GM23338 (cell line): ENCODE results near the gene RPRD1A. TPM values are rescaled to one million over a fixed set of nuclear protein-coding genes. Genes with fewer than 3 reads are reported as not detected.

Experiments used
- ATAC-seq: fragments of 200-7000 bp; cut with Tn5 transposase; 3 replicates; pipeline ENCODE4 v1.9.1; 2020
- DNase-seq: peaks from one replicate; pipeline ENCODE4 v3.0.0-alpha.2; 2015; ENCODE audit warnings: low spot score
- H2AFZ ChIP-seq: fragments of 200-600 bp; sonication (generic); 2 replicates; pipeline ENCODE4 v1.8.0; 2016; ENCODE audit warnings: antibody characterized with exemption, mild to moderate bottlenecking, moderate library complexity
- H3F3A ChIP-seq: fragments of 200-600 bp; sonication (generic); replicated peaks from 2 replicates; pipeline ENCODE4 v1.8.0; 2017; ENCODE audit warnings: antibody characterized with exemption, mixed run types, low read depth
- H3K27ac ChIP-seq: fragments of 200-600 bp; sonication (generic); 2 replicates; pipeline ENCODE4 v1.6.1; 2016; ENCODE audit warnings: low read depth
- H3K27me3 ChIP-seq: fragments of 200-600 bp; sonication (generic); 2 replicates; pipeline ENCODE4 v1.8.0; 2016; ENCODE audit warnings: mild to moderate bottlenecking, mixed run types, moderate library complexity; ENCODE audit not compliant: insufficient read depth
- H3K36me3 ChIP-seq: fragments of 200-600 bp; sonication (generic); 2 replicates; pipeline ENCODE4 v1.8.0; 2016; ENCODE audit warnings: mild to moderate bottlenecking; ENCODE audit not compliant: insufficient read depth
- H3K4me1 ChIP-seq: fragments of 200-600 bp; sonication (generic); 2 replicates; pipeline ENCODE4 v1.8.0; 2016; ENCODE audit warnings: mild to moderate bottlenecking, moderate library complexity; ENCODE audit not compliant: insufficient read depth
- H3K4me2 ChIP-seq: fragments of 200-600 bp; sonication (generic); 2 replicates; pipeline ENCODE4 v1.7.1; 2017; ENCODE audit warnings: mixed run types
- H3K4me3 ChIP-seq: fragments of 200-600 bp; sonication (generic); 2 replicates; pipeline ENCODE4 v1.6.1; 2016; ENCODE audit warnings: mixed run types
- H3K79me2 ChIP-seq: fragments of 200-600 bp; sonication (generic); replicated peaks from 2 replicates; pipeline ENCODE4 v1.8.0; 2017; ENCODE audit warnings: mild to moderate bottlenecking; ENCODE audit not compliant: insufficient read depth
- H3K9me2 ChIP-seq: fragments of 200-600 bp; sonication (generic); 2 replicates; pipeline ENCODE4 v1.8.0; 2017; ENCODE audit not compliant: insufficient read depth
- H4K20me1 ChIP-seq: fragments of 200-600 bp; sonication (generic); replicated peaks from 2 replicates; pipeline ENCODE4 v1.8.0; 2017; ENCODE audit warnings: mild to moderate bottlenecking; ENCODE audit not compliant: insufficient read depth
- H3K27ac Mint-ChIP-seq: 2 replicates; pipeline ENCODE4 v1.8.0; 2020; ENCODE audit warnings: inconsistent platforms, mild to moderate bottlenecking, moderate library complexity, mixed read lengths
- H3K27me3 Mint-ChIP-seq: 3 replicates; pipeline ENCODE4 v1.8.0; 2022; ENCODE audit warnings: low read depth, mild to moderate bottlenecking, moderate library complexity, mixed read lengths, inconsistent platforms; ENCODE audit not compliant: insufficient read depth, poor library complexity
- H3K36me3 Mint-ChIP-seq: 3 replicates; pipeline ENCODE4 v1.8.0; 2021; ENCODE audit warnings: low read depth, mild to moderate bottlenecking, inconsistent platforms, moderate library complexity, mixed read lengths
- H3K4me1 Mint-ChIP-seq: 3 replicates; pipeline ENCODE4 v1.8.0; 2020; ENCODE audit warnings: mild to moderate bottlenecking, inconsistent platforms, mixed read lengths
- H3K4me3 Mint-ChIP-seq: 3 replicates; pipeline ENCODE4 v1.8.0; 2021; ENCODE audit warnings: moderate library complexity, mild to moderate bottlenecking, inconsistent platforms, mixed read lengths
- H3K9me3 Mint-ChIP-seq: 3 replicates; pipeline ENCODE4 v1.8.0; 2020; ENCODE audit warnings: moderate library complexity, mild to moderate bottlenecking, inconsistent platforms, mixed read lengths
- CREB1 ChIP-seq: fragments of 250-450 bp; sonication (Bioruptor Pico); IDR thresholded peaks from 2 replicates; pipeline ENCODE4 v1.5.0; 2020; ENCODE audit warnings: low read depth, mild to moderate bottlenecking, moderate library complexity
- CTCF ChIP-seq, 2 experiments: fragments of 200-600 bp in 1 of 2; sonication (generic) in 1 of 2; conservative IDR thresholded peaks; 2 replicates each; pipeline versions ENCODE4 v1.5.1 to v1.6.1; 2016 to 2017; ENCODE audit warnings: antibody characterized with exemption in 2 of 2, low read depth in 2 of 2, mild to moderate bottlenecking in 2 of 2, moderate library complexity in 1 of 2
- EZH2 ChIP-seq: fragments of 200-600 bp; sonication (generic); IDR thresholded peaks from one replicate; pipeline ENCODE4 v1.8.0; 2017; ENCODE audit warnings: antibody characterized with exemption, mild to moderate bottlenecking, low read depth; ENCODE audit not compliant: unreplicated experiment
- EZH2phosphoT487 ChIP-seq: fragments of 200-600 bp; sonication (generic); IDR thresholded peaks from one replicate; pipeline ENCODE4 v1.8.1; 2018; ENCODE audit warnings: antibody characterized with exemption; ENCODE audit not compliant: unreplicated experiment
- JUNB ChIP-seq: IDR thresholded peaks from one replicate; pipeline ENCODE4 v1.6.1; 2016; ENCODE audit warnings: antibody characterized with exemption; ENCODE audit not compliant: unreplicated experiment
- NANOG ChIP-seq: IDR thresholded peaks from 2 replicates; pipeline ENCODE4 v1.6.1; 2016; ENCODE audit warnings: antibody characterized with exemption, borderline replicate concordance
- POLR2AphosphoS5 ChIP-seq: IDR thresholded peaks from 2 replicates; pipeline ENCODE4 v1.6.1; 2016; ENCODE audit warnings: antibody characterized with exemption, low read depth
- STAT1 ChIP-seq: IDR thresholded peaks from one replicate; pipeline ENCODE4 v1.6.1; 2016; ENCODE audit warnings: antibody characterized with exemption; ENCODE audit not compliant: unreplicated experiment
- ZNF114 ChIP-seq: fragments of 250-450 bp; sonication (Bioruptor Pico); IDR thresholded peaks from 2 replicates; pipeline ENCODE4 v1.5.0; 2020; ENCODE audit warnings: mild to moderate bottlenecking, moderate library complexity
- ZNF331 ChIP-seq: fragments of 250-450 bp; sonication (Bioruptor Pico); IDR thresholded peaks from 2 replicates; pipeline ENCODE4 v1.5.0; 2020; ENCODE audit warnings: low read depth, mild to moderate bottlenecking, moderate library complexity
- polyA plus RNA-seq: library from polyadenylated mRNA; unstranded; fragments of >200 nt; fragmentation: Nextera tagmentation; extraction: Ambion mirVana; gene quantifications from 2 replicates; pipeline ENCODE4 v1.2.1, GENCODE V29; 2016
- total RNA-seq: library from RNA; depleted of rRNA; stranded (reverse); fragments of >200 nt; shearing (Covaris generic); gene quantifications from 2 replicates; pipeline ENCODE4 v1.2.3, GENCODE V29; 2014
- TF ChIP-seq, protein P1 (sequence below): fragments of 250-450 bp; sonication (Bioruptor Pico); IDR thresholded peaks from 2 replicates; pipeline ENCODE4 v1.5.0; 2020; ENCODE audit warnings: mild to moderate bottlenecking, moderate library complexity
- TF ChIP-seq, protein P2 (sequence below): IDR thresholded peaks from one replicate; pipeline ENCODE4 v1.6.1; 2018; ENCODE audit warnings: antibody characterized with exemption; ENCODE audit not compliant: unreplicated experiment

Gene RPRD1A
- total and polyA plus RNA-seq, 2 experiments from 2014 or later: 67.9 to 157 TPM

DNA sequence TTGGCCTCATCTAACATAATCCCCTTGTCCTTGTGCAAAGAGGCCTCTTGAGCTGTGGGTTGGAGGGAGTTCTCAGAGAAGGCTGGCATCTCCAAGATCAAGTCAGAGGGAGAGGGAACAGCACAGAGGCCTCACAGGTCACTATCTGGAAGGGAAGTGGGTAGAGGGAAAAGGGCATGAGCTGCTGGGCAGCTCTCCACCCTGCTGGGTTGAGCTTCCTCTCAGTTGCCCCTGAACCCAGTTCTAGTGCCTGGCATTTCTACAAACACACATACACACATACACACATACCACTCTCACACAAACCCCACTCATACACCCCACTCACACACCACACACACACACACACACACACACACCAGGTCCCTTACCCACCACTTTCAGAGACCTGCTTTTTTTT lies 125.2 kb downstream of the RPRD1A start (continued):
- no peak for TF ChIP-seq CTCF (conservative IDR thresholded peaks at IDR 0.05; ENCODE audit: low read depth in 2 of 2)
- TF ChIP-seq JUNB: no peak
- no peak for TF ChIP-seq ZNF331
- TF ChIP-seq CREB1 (CRISPR knock-in tag): no peak

DNA sequence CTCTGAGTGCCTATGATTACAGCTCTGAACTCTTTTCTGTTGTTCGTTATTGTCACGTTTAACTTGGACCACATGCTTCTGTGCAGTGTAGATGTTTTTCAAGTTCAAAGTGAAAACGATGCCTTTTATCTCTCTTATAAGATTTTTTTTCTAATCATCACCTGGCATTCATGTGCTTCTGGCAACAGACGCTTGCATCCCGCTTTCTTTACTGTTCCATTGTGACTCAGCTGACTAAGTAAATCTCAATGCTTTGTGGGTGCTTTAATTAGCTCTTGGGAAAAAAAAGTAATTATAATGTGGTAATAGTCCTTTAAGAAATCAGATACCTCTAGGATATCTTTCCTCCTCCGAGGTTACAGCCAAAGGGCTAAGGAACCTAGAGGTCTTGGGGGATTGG lies 126.1 kb downstream of the RPRD1A start:
- no peaks in the 10 kb centered on the region for H3K9me3 Mint-ChIP-seq
- no peak overlapping the region for H3K27ac Mint-ChIP-seq
- Histone ChIP-seq H3K4me3 (no peak overlapping the region), H3K27me3 (no peaks in the 10 kb centered on the region), H3K4me2 (no peak overlapping the region), H3K4me1 (peaks cover 14% of the 10 kb centered on the region), H3K79me2 (peaks cover 10% of the 10 kb centered on the region), H3K9me2 (no peaks in the 10 kb centered on the region), H2AFZ (no peak overlapping the region), H4K20me1 (no peaks in the 10 kb centered on the region), H3F3A (no peaks in the 10 kb centered on the region), H3K27ac (no peak overlapping the region), H3K36me3 (peaks cover 32% of the 10 kb centered on the region; the same call in 1 of the 2 replicates)
- TF ChIP-seq ZNF114 (CRISPR knock-in tag) (no peak), NANOG (no peak), POLR2AphosphoS5 (no peak), EZH2 (no peak), EZH2phosphoT487 (no peak), STAT1 (no peak)
- TF ChIP-seq, protein P1, sequence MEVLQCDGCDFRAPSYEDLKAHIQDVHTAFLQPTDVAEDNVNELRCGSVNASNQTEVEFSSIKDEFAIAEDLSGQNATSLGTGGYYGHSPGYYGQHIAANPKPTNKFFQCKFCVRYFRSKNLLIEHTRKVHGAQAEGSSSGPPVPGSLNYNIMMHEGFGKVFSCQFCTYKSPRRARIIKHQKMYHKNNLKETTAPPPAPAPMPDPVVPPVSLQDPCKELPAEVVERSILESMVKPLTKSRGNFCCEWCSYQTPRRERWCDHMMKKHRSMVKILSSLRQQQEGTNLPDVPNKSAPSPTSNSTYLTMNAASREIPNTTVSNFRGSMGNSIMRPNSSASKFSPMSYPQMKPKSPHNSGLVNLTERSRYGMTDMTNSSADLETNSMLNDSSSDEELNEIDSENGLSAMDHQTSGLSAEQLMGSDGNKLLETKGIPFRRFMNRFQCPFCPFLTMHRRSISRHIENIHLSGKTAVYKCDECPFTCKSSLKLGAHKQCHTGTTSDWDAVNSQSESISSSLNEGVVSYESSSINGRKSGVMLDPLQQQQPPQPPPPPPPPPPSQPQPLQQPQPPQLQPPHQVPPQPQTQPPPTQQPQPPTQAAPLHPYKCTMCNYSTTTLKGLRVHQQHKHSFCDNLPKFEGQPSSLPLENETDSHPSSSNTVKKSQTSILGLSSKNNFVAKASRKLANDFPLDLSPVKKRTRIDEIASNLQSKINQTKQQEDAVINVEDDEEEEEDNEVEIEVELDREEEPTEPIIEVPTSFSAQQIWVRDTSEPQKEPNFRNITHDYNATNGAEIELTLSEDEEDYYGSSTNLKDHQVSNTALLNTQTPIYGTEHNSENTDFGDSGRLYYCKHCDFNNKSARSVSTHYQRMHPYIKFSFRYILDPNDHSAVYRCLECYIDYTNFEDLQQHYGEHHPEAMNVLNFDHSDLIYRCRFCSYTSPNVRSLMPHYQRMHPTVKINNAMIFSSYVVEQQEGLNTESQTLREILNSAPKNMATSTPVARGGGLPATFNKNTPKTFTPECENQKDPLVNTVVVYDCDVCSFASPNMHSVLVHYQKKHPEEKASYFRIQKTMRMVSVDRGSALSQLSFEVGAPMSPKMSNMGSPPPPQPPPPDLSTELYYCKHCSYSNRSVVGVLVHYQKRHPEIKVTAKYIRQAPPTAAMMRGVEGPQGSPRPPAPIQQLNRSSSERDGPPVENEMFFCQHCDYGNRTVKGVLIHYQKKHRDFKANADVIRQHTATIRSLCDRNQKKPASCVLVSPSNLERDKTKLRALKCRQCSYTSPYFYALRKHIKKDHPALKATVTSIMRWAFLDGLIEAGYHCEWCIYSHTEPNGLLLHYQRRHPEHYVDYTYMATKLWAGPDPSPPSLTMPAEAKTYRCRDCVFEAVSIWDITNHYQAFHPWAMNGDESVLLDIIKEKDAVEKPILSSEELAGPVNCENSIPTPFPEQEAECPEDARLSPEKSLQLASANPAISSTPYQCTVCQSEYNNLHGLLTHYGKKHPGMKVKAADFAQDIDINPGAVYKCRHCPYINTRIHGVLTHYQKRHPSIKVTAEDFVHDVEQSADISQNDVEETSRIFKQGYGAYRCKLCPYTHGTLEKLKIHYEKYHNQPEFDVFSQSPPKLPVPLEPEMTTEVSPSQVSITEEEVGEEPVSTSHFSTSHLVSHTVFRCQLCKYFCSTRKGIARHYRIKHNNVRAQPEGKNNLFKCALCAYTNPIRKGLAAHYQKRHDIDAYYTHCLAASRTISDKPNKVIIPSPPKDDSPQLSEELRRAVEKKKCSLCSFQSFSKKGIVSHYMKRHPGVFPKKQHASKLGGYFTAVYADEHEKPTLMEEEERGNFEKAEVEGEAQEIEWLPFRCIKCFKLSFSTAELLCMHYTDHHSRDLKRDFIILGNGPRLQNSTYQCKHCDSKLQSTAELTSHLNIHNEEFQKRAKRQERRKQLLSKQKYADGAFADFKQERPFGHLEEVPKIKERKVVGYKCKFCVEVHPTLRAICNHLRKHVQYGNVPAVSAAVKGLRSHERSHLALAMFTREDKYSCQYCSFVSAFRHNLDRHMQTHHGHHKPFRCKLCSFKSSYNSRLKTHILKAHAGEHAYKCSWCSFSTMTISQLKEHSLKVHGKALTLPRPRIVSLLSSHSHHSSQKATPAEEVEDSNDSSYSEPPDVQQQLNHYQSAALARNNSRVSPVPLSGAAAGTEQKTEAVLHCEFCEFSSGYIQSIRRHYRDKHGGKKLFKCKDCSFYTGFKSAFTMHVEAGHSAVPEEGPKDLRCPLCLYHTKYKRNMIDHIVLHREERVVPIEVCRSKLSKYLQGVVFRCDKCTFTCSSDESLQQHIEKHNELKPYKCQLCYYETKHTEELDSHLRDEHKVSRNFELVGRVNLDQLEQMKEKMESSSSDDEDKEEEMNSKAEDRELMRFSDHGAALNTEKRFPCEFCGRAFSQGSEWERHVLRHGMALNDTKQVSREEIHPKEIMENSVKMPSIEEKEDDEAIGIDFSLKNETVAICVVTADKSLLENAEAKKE (CRISPR knock-in tag): no peak
- TF ChIP-seq, protein P2, sequence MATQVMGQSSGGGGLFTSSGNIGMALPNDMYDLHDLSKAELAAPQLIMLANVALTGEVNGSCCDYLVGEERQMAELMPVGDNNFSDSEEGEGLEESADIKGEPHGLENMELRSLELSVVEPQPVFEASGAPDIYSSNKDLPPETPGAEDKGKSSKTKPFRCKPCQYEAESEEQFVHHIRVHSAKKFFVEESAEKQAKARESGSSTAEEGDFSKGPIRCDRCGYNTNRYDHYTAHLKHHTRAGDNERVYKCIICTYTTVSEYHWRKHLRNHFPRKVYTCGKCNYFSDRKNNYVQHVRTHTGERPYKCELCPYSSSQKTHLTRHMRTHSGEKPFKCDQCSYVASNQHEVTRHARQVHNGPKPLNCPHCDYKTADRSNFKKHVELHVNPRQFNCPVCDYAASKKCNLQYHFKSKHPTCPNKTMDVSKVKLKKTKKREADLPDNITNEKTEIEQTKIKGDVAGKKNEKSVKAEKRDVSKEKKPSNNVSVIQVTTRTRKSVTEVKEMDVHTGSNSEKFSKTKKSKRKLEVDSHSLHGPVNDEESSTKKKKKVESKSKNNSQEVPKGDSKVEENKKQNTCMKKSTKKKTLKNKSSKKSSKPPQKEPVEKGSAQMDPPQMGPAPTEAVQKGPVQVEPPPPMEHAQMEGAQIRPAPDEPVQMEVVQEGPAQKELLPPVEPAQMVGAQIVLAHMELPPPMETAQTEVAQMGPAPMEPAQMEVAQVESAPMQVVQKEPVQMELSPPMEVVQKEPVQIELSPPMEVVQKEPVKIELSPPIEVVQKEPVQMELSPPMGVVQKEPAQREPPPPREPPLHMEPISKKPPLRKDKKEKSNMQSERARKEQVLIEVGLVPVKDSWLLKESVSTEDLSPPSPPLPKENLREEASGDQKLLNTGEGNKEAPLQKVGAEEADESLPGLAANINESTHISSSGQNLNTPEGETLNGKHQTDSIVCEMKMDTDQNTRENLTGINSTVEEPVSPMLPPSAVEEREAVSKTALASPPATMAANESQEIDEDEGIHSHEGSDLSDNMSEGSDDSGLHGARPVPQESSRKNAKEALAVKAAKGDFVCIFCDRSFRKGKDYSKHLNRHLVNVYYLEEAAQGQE: no peak
- H3K27me3 Mint-ChIP-seq: no peaks in the 10 kb centered on the region
- DNase-seq (no peak), ATAC-seq (no peak)
- H3K4me3 Mint-ChIP-seq: no peak overlapping the region
- H3K36me3 Mint-ChIP-seq: peaks cover 38% of the 10 kb centered on the region
- H3K4me1 Mint-ChIP-seq: peaks cover 15% of the 10 kb centered on the region
